Measurements from ENCODE around the gene TTC7B.

- no peak for TF ChIP-seq EZH2 (IDR thresholded peaks at IDR 0.05; ENCODE audit: insufficient read depth, poor library complexity, severe bottlenecking)
- no peak for TF ChIP-seq EZH2phosphoT487 (IDR thresholded peaks at IDR 0.05; ENCODE audit: insufficient read depth, low read depth)
These were observed 171.3 kb downstream of the TTC7B start for GRCh38 chr14:90644882-90645281.
